Thymus (tissue), 11 donors: Measurements from ENCODE around the gene LFNG. TPM values are rescaled to one million over a fixed set of nuclear protein-coding genes. Genes with fewer than 3 reads are reported as not detected.

Experiments used
- DNase-seq, 9 donors: peaks; one replicate each; pipeline ENCODE4 v3.0.0-alpha.2; 2013; ENCODE audit warnings: low spot score in 9 of 9, low read depth in 6 of 9, missing footprints in 1 of 9
- H3K27ac ChIP-seq, 2 donors: one replicate each; pipeline ENCODE4 v1.5.1; 2013; ENCODE audit warnings: control low read depth in 1 of 2, low read depth in 1 of 2, low read length in 1 of 2, mild to moderate bottlenecking in 1 of 2, moderate library complexity in 1 of 2
- H3K27me3 ChIP-seq, 2 donors: one replicate each; pipeline ENCODE4 v1.5.1; 2013; ENCODE audit warnings: low read length in 1 of 2; ENCODE audit not compliant: control insufficient read depth in 2 of 2, insufficient read depth in 1 of 2
- H3K36me3 ChIP-seq, 2 donors: one replicate each; pipeline ENCODE4 v1.5.1; 2013; ENCODE audit warnings: low read length in 1 of 2, mild to moderate bottlenecking in 1 of 2, moderate library complexity in 1 of 2; ENCODE audit not compliant: control insufficient read depth in 2 of 2, insufficient read depth in 2 of 2
- H3K4me1 ChIP-seq, 2 donors: one replicate each; pipeline ENCODE4 v1.5.1; 2013; ENCODE audit warnings: low read length in 2 of 2; ENCODE audit not compliant: control insufficient read depth in 2 of 2, insufficient read depth in 2 of 2
- H3K4me3 ChIP-seq, 2 donors: one replicate each; pipeline ENCODE4 v1.5.1; 2013; ENCODE audit warnings: low read length in 2 of 2, control low read depth in 1 of 2, mild to moderate bottlenecking in 1 of 2
- H3K9me3 ChIP-seq, 2 donors: one replicate each; pipeline ENCODE4 v1.5.1; 2013; ENCODE audit warnings: low read length in 1 of 2, mild to moderate bottlenecking in 1 of 2; ENCODE audit not compliant: control insufficient read depth in 2 of 2, insufficient read depth in 1 of 2
- WGBS: extraction: QIAGEN DNeasy Blood & Tissue Kit; methylation state at CpG from one replicate; pipeline ENCODE4 v1.1.7; 2013; 5-methylcytosine and 5-hydroxymethylcytosine counted together
- polyA plus RNA-seq: library from polyadenylated mRNA; stranded (reverse); fragments of 200-250 nt; gene quantifications from one replicate; pipeline ENCODE4 v1.2.3, GENCODE V29; 2013
- total RNA-seq: library from RNA; stranded (reverse); fragments of 120-200 nt; gene quantifications from one replicate; pipeline ENCODE4 v1.2.4, GENCODE V29; 2013
- donor health status: healthy.

LFNG gene
- total and polyA plus RNA-seq, 2 donors: 10.1 to 13.6 TPM

DNA sequence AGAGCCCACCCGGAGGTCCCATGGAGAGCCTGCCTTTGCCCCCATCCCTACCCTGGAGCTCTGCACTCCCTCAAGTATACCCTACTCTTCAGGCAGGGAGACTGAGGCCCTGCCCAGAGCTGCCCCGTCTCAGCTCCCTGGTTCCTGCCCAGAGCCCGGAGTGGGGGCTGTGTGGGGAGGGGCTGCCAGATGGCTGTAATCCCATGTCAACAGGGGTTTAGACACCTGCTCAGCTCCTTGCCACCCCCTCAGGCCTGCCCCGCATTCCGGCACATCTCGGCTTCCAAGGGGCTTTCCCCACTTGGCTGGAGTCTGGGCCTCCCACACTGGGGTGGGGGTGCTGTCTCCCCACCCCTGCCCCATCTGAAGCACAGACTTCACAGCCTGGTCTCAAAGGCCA is 20.9 kb upstream of the LFNG start:
- Histone ChIP-seq H3K4me1 (peaks cover 4 to 31% of the 10 kb centered on the region in 2 donors), H3K36me3 (no peaks in the 10 kb centered on the region), H3K9me3 (peaks cover 0 to 1% of the 10 kb centered on the region in 2 donors), H3K4me3 (no peak overlapping the region), H3K27me3 (peaks cover 4 to 16% of the 10 kb centered on the region in 2 donors), H3K27ac (no peak overlapping the region)
- no peak for DNase-seq
- 87% methylated on average over 6 of the region's 6 CpGs for WGBS

DNA sequence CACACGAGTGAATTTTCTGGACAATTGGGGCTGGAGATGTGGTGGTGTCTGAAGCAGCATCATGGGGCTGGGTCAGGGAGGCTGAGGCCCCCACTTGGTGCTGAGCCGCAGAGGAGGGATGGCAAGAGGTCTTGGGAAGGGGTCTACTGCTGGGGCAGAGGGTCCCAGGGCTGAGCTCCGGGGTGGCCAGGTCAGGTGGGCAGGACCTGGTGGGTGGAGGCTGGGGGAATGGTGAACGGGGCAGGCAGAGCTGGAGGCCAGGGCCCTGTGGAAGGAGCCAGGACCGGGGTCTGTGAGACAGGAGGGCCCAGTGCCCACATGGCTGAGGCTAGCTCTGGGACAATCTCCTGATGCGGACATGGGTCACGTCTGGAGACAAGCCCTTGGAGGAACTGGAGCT is 20.4 kb upstream of the LFNG start:
- no peak for DNase-seq
- Histone ChIP-seq H3K9me3 (peaks cover 0 to 1% of the 10 kb centered on the region in 2 donors), H3K4me1 (peaks cover 4 to 34% of the 10 kb centered on the region in 2 donors), H3K36me3 (no peaks in the 10 kb centered on the region), H3K27ac (no peak overlapping the region), H3K4me3 (no peak overlapping the region), H3K27me3 (peaks cover 4 to 17% of the 10 kb centered on the region in 2 donors)
- WGBS: 96% methylated on average over 7 of the region's 7 CpGs

DNA sequence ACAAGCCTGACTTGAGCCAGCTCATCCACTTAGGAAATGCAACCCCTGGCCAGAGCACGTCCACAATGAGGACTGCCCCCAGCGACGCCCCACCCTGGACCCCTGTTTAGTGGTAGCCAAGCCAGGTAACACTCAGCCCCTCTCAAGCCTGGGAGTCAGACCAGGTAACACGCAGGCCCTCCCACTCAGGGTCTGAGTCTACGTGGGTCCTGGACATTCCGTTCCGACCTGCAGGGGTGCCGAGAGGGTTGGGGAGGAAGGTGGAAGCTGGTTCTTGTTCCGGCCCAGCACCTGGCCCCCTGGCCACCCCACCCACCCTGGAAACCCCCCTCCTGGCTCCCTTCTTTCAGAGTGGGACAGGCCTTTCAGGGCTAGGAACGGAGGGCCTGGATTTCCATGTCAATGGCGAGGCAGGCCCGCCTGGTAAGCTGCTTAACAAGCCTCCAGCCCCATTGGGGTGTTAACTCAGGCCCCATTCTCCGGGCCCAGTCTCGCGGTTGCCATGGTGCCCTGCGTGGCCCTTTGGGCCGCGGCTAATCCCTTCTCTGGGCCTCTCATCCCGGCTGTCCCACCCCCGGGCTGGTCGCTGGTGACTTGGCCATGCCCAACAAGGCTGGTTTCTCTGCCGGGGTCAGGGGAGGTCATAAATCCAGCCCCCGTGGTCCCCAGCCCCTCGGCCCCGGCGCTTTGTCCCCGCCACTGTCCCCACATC is 19.7 kb upstream of the LFNG start:
- no peak for DNase-seq
- 97% methylated on average over 27 of the region's 27 CpGs for WGBS
- Histone ChIP-seq H3K27me3 (peaks cover 4 to 17% of the 10 kb centered on the region in 2 donors), H3K36me3 (no peaks in the 10 kb centered on the region), H3K4me1 (peaks cover 4 to 30% of the 10 kb centered on the region in 2 donors), H3K4me3 (no peak overlapping the region), H3K27ac (no peak overlapping the region), H3K9me3 (peaks cover 0 to 1% of the 10 kb centered on the region in 2 donors)

DNA sequence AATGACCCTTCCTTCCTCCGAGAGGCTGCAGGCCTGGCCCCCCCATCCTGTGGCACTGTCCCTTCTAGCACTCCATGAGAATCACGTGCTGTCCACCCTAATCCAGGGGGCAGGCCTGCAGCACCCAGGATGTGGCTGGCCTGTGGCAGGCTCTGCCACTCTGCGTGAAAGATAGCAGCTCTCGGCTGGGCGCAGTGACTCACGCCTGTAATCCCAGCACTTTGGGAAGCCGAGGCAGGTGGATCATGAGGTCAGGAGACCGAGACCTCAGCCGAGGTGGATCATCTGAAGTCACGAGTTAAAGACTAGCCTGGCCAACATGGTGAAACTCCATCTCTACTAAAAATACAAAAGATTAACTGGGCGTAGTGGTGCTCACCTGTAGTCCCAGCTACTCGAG is 18.9 kb upstream of the LFNG start:
- H3K9me3 ChIP-seq: peaks cover 0 to 1% of the 10 kb centered on the region in 2 donors
- H3K4me1 ChIP-seq: peaks cover 4 to 30% of the 10 kb centered on the region in 2 donors
- 96% methylated on average over 12 of the region's 12 CpGs for WGBS
- H3K27ac ChIP-seq: no peak overlapping the region
- H3K36me3 ChIP-seq: no peaks in the 10 kb centered on the region
- H3K4me3 ChIP-seq: no peak overlapping the region
- H3K27me3 ChIP-seq: peaks cover 4 to 17% of the 10 kb centered on the region in 2 donors
- no peak for DNase-seq

DNA sequence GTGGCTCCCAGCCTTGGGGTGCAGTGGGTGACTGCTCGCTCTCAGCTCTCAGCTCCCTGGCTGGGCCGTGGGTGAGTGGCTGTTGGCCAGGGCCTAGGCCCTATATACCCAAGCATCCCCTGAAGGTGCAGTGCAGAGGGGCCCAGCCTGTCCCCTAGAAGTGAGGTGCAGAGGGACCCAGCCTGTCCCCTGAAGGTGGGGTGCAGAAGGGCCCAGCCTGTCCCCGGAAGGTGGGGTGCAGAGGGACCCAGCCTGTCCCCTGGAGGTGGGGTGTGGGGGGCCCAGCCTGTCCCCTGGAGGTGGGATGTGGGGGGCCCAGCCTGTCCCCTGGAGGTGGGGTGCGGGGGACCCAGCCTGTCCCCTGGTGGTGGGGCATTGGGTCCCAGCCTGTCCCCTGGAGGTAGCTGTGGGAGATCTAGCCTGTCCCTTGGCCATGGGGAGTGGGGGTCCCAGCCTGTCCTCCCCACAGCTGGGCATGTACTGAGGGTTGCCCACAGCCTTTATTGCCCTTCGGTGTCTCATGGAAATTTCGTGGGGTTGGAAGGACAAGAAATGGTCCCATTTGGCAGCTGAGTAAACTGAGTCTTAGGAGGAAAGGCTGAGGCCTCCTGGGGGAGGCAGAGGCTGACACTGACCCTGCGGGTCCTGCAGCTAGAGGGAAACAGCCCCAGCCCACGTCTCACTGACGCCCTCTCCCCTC is 17.5 kb upstream of the LFNG start:
- peaks cover 0 to 1% of the 10 kb centered on the region in 2 donors for H3K9me3 ChIP-seq
- H3K36me3 ChIP-seq: no peaks in the 10 kb centered on the region
- 95% methylated on average over 9 of the region's 9 CpGs for WGBS
- no peak overlapping the region for H3K4me3 ChIP-seq
- H3K27ac ChIP-seq: no peak overlapping the region
- H3K4me1 ChIP-seq: peaks cover 4 to 30% of the 10 kb centered on the region in 2 donors
- no peak for DNase-seq
- peaks cover 4 to 17% of the 10 kb centered on the region in 2 donors for H3K27me3 ChIP-seq

GRCh38 chr7:2502647-2502966 is 17.0 kb upstream of the LFNG start:
- H3K36me3 ChIP-seq: no peaks in the 10 kb centered on the region
- H3K27me3 ChIP-seq: peaks cover 4 to 12% of the 10 kb centered on the region in 2 donors
- WGBS: 89% methylated on average over 13 of the region's 13 CpGs
- peaks cover 4 to 30% of the 10 kb centered on the region in 2 donors for H3K4me1 ChIP-seq
- H3K9me3 ChIP-seq: peaks cover 0 to 1% of the 10 kb centered on the region in 2 donors
- no peak overlapping the region for H3K4me3 ChIP-seq
- DNase-seq: no peak
- H3K27ac ChIP-seq: no peak overlapping the region

DNA sequence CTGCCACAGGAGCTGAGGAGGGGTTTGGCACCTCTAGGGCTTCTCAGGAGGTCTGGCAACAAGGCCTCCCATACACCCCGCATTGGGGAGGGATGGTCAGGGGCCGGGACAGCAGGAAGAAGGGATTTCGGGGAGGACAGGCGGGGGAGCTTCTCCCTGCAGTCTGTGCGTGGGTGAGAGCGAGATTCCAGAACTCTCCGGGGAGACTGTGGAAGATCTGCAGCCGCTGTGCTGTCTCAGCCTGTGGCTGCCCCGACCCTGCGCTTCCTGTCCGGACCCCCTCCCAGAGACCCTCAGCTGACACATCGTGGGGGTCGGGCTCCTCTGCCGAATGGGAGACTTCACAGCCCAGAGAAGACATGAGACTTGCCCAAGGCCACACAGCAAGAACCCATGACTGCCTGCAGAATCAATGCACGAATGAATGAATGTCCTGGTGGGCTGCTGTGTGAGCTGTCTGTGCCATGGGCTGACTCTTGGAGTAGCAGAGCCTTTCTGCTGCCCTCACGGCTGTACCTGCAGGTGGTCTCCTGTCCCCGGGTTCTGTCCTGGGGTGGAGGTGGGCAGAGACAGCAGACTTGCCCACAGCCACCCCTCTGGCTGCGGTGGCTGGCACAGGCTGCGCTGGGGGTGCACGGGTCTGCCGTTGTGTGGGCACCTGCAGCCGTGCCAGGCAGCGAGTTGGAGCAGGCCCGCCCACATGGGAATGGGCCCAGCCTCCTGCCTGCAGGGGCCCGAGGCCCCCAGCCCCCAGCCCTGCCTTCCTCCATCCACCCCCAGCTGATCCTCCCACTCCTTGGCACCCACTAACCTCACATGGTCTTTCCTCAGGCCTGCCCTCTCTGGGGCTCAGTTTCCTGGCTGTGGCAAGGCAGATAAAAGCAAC is 16.3 kb upstream of the LFNG start:
- no peaks in the 10 kb centered on the region for H3K36me3 ChIP-seq
- WGBS: 57% methylated on average over 25 of the region's 25 CpGs
- no peak overlapping the region for H3K4me3 ChIP-seq
- peaks cover 10 to 30% of the 10 kb centered on the region in 2 donors for H3K4me1 ChIP-seq
- H3K27ac ChIP-seq: no peak overlapping the region
- peaks cover 4 to 7% of the 10 kb centered on the region in 2 donors for H3K27me3 ChIP-seq
- H3K9me3 ChIP-seq: peaks cover 0 to under 1% of the 10 kb centered on the region in 2 donors
- DNase-seq: no peak

DNA sequence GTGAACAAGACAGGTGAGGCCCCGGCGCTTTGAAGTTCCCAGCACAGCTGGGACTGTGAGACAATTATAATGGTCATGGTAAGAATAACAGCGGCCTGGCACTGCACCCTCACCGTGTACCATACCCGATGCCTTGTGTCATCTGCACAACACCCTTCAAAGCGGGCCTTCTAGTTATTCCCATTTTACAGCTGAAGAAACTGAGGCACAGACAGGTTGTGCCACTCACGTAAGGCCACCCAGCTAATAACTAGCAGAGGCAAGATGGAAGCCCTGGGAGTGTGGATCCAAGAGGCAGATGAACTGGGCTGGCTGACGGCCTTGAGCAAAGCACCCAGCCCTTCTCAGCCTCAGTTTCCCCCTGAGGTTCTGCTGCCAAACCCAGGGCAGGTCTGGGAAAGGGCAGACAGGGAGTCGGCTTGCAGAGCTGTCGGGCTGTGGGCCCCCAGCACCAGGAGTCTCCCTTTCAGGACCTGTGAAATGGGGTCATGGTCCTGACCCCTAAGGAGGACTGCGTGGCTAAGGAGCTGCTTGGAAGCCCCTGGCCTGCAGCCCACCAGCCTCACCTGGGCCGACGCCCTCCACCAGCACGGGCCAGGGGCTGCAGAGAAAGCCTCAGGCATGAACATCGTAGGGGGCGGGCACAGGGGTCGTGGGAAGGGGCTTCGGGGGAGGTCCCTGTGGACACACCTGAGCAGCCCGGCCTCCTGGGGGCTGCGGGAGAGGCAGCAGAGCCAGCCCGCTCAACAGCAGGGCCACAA is 15.3 kb upstream of the LFNG start:
- WGBS: 90% methylated on average over 21 of the region's 21 CpGs
- DNase-seq: no peak
- no peaks in the 10 kb centered on the region for H3K36me3 ChIP-seq
- no peak overlapping the region for H3K4me3 ChIP-seq
- H3K27me3 ChIP-seq: peaks cover 0 to 7% of the 10 kb centered on the region in 2 donors
- peaks cover 19 to 33% of the 10 kb centered on the region in 2 donors for H3K4me1 ChIP-seq
- H3K27ac ChIP-seq: no peak overlapping the region
- H3K9me3 ChIP-seq: no peaks in the 10 kb centered on the region
